Endothelial cell of umbilical vein (primary cell): ENCODE results near the gene TPRG1L. TPM values are rescaled to one million over a fixed set of nuclear protein-coding genes. Genes with fewer than 3 reads are reported as not detected.

Experiments
- BruUV-seq: library from RNA; stranded (reverse); fragments of 400-500 nt; replicated peaks from 2 replicates; lab custom pipeline; 2021; lab: Mats Ljungman, UMichigan
- CTCF ChIA-PET: fragments of 300-600, 350-600 bp; sonication (Branson Sonifier 250); formaldehyde crosslinking; loops from one replicate; lab custom pipeline; 2021; ENCODE audit warnings: antibody characterized with exemption, inconsistent platforms; lab: Charles Lee
- POLR2A ChIA-PET: fragments of 300-600, 350-600 bp; sonication (Branson Sonifier 250); formaldehyde crosslinking; loops from one replicate; lab custom pipeline; 2021; ENCODE audit warnings: antibody characterized with exemption, inconsistent platforms; lab: Charles Lee
- DNase-seq: peaks from one replicate; pipeline ENCODE4 v3.0.0-alpha.2; 2011; ENCODE audit warnings: low read depth, low spot score
- FAIRE-seq: peaks from 2 replicates; lab custom pipeline; 2011; peaks lifted over from hg19 to GRCh38; lab: Jason Lieb, UNC
- H2AFZ ChIP-seq: 2 replicates; pipeline ENCODE4 v1.6.0; 2012; ENCODE audit warnings: low read depth, low read length, control low read depth, inconsistent platforms
- H3K27ac ChIP-seq: 2 replicates; pipeline ENCODE4 v1.5.1; 2011; ENCODE audit warnings: low read depth, mild to moderate bottlenecking, control low read depth, low read length, moderate library complexity; ENCODE audit not compliant: insufficient read depth
- H3K27me3 ChIP-seq, 2 experiments: 2 replicates each; pipeline versions ENCODE4 v1.6.0 to v1.6.1; 2011; ENCODE audit warnings: low read length in 2 of 2, mixed read lengths in 1 of 2; ENCODE audit not compliant: control insufficient read depth in 2 of 2, insufficient read depth in 2 of 2
- H3K36me3 ChIP-seq, 2 experiments: 2 replicates in 1 of 2; 3 replicates in 1 of 2; pipeline ENCODE4 v1.5.1; 2011; ENCODE audit warnings: low read length in 2 of 2, mild to moderate bottlenecking in 1 of 2, moderate library complexity in 1 of 2; ENCODE audit not compliant: control insufficient read depth in 2 of 2, insufficient read depth in 2 of 2; ENCODE audit errors: extremely low read depth in 1 of 2
- H3K4me1 ChIP-seq: 3 replicates; pipeline ENCODE4 v1.5.1; 2011; ENCODE audit warnings: mild to moderate bottlenecking, low read length; ENCODE audit not compliant: control insufficient read depth, insufficient read depth; ENCODE audit errors: extremely low read depth
- H3K4me2 ChIP-seq: 2 replicates; pipeline ENCODE4 v1.6.1; 2011; ENCODE audit warnings: low read length, control low read depth, mixed read lengths; ENCODE audit not compliant: insufficient read depth
- H3K4me3 ChIP-seq, 3 experiments: fragments of 200-600 bp in 1 of 3; sonication (generic), shearing (Covaris generic) in 1 of 3; replicated peaks in 1 of 3; 2 replicates each; pipeline ENCODE4 v1.5.1; 2011 to 2016; ENCODE audit warnings: control low read depth in 3 of 3, low read length in 3 of 3, mild to moderate bottlenecking in 2 of 3, inconsistent platforms in 1 of 3, low read depth in 1 of 3, moderate library complexity in 1 of 3; ENCODE audit not compliant: insufficient read depth in 1 of 3
- H3K79me2 ChIP-seq: 2 replicates; pipeline ENCODE4 v1.6.0; 2012; ENCODE audit warnings: low read length, inconsistent platforms; ENCODE audit not compliant: control insufficient read depth, insufficient read depth
- H3K9ac ChIP-seq: replicated peaks from 2 replicates; pipeline ENCODE3; 2011; ENCODE audit warnings: low read length, control low read depth; ENCODE audit not compliant: insufficient read depth; ENCODE audit errors: extremely low read depth
- H3K9me1 ChIP-seq: replicated peaks from 3 replicates; pipeline ENCODE4 v1.6.0; 2011; ENCODE audit warnings: mild to moderate bottlenecking, low read length; ENCODE audit not compliant: control insufficient read depth, insufficient read depth; ENCODE audit errors: extremely low read depth
- H3K9me3 ChIP-seq: replicated peaks from 2 replicates; pipeline ENCODE4 v1.5.1; 2012; ENCODE audit warnings: low read length, inconsistent platforms; ENCODE audit not compliant: control insufficient read depth, insufficient read depth
- H4K20me1 ChIP-seq: replicated peaks from 2 replicates; pipeline ENCODE3; 2011; ENCODE audit warnings: mild to moderate bottlenecking, low read length; ENCODE audit not compliant: control insufficient read depth, insufficient read depth; ENCODE audit errors: extremely low read depth
- CTCF ChIP-seq, 2 donors: IDR thresholded peaks; 1 replicate in 1 of 2; 2 replicates in 1 of 2; pipeline ENCODE4 v1.5.1; 2011; ENCODE audit warnings: low read length in 2 of 2, mild to moderate bottlenecking in 2 of 2, moderate library complexity in 2 of 2, control low read depth in 1 of 2, inconsistent platforms in 1 of 2, low read depth in 1 of 2; ENCODE audit not compliant: insufficient read depth in 1 of 2; ENCODE audit errors: extremely low read depth in 1 of 2
- EZH2 ChIP-seq: IDR thresholded peaks from 2 replicates; pipeline ENCODE4 v1.6.1; 2012; ENCODE audit warnings: borderline replicate concordance, low read depth, mild to moderate bottlenecking, moderate library complexity, low read length, inconsistent platforms; ENCODE audit not compliant: severe bottlenecking
- FOS ChIP-seq: IDR thresholded peaks from 2 replicates; pipeline ENCODE4 v1.6.1; 2011; ENCODE audit warnings: mild to moderate bottlenecking, low read length, moderate library complexity, borderline replicate concordance; ENCODE audit not compliant: insufficient read depth
- GATA2 ChIP-seq: IDR thresholded peaks from 2 replicates; pipeline ENCODE4 v1.7.0; 2011; ENCODE audit warnings: low read depth, mild to moderate bottlenecking, moderate library complexity, mixed read lengths, low read length; ENCODE audit not compliant: insufficient read length, insufficient read depth
- JUN ChIP-seq: IDR thresholded peaks from 2 replicates; pipeline ENCODE4 v1.6.1; 2011; ENCODE audit warnings: borderline replicate concordance, low read depth; ENCODE audit not compliant: insufficient read length, insufficient read depth
- MAX ChIP-seq: IDR thresholded peaks from 2 replicates; pipeline ENCODE4 v1.6.1; 2011; ENCODE audit not compliant: insufficient read depth, insufficient read length
- MYC ChIP-seq: IDR thresholded peaks from one replicate; pipeline ENCODE4 v1.6.1; 2011; ENCODE audit warnings: mild to moderate bottlenecking, low read depth, low read length
- POLR2A ChIP-seq: IDR thresholded peaks from 2 replicates; pipeline ENCODE4 v1.6.1; 2012; ENCODE audit warnings: low read depth, mild to moderate bottlenecking, control low read depth, low read length
- POLR2AphosphoS5 ChIP-seq: IDR thresholded peaks from 2 replicates; pipeline ENCODE4 v1.6.1; 2012; ENCODE audit warnings: low read depth, mild to moderate bottlenecking, control low read depth, low read length, moderate library complexity; ENCODE audit not compliant: insufficient read depth
- dilution Hi-C: fragments of 300-500 bp; cut with MboI; formaldehyde crosslinking; loops from one replicate; pipeline ENCODE4 v1.15.0; 2019; ENCODE audit warnings: low sequenced_read_pairs; ENCODE audit not compliant: extremely low pct_ligation_motif_present
- intact Hi-C: fragments of 100-400 bp; cut with micrococcal nuclease; formaldehyde crosslinking; loops from one replicate; pipeline ENCODE4 v1.10.0; 2022
- polyA plus RNA-seq, 4 experiments: library from polyadenylated mRNA; depleted of rRNA in 3 of 4; stranded (reverse) in 3 of 4; unstranded in 1 of 4; fragments of >200 nt; gene quantifications; 2 replicates each; pipeline versions ENCODE4 v1.2.1 to v1.2.3, GENCODE V29; 2011 to 2012; ENCODE audit warnings: missing spikeins in 1 of 4
- total RNA-seq: library from RNA; stranded (reverse); gene quantifications from 2 replicates; pipeline ENCODE4 v1.2.3, GENCODE V29; 2021

TPRG1L gene
- total and polyA plus RNA-seq, 2 donors (not counting 3 experiments of a cell fraction or from before 2014, with no cell fraction given): 52.3 to 53.8 TPM

GRCh38 chr1:3617806-3618345 is 6.9 kb upstream of the TPRG1L start:
- dilution Hi-C loops: no loop called here
- intact Hi-C loops: loop anchor here (2.0 kb wide), 1 partner anchor 75 kb away; no protein-coding TSS in a partner anchor
- H4K20me1 ChIP-seq: no peaks in the 10 kb centered on the region

GRCh38 chr1:3618531-3618880 is 6.3 kb upstream of the TPRG1L start:
- H2AFZ ChIP-seq: peak overlapping the region; percentile 40
- BruUV-seq: no TSS peak
- intact Hi-C loops (loop anchor here (2.0 kb wide), 1 partner anchor 76 kb away; no protein-coding TSS in a partner anchor), dilution Hi-C loops (no loop called here)
- no peaks in the 10 kb centered on the region for H3K27me3 ChIP-seq
- H3K4me3 ChIP-seq: no peak overlapping the region
- no peak overlapping the region for H3K27ac ChIP-seq
- H3K4me1 ChIP-seq: peaks cover 25% of the 10 kb centered on the region
- no peaks in the 10 kb centered on the region for H3K36me3 ChIP-seq
- DNase-seq: no peak
- H3K9me1 ChIP-seq: no peaks in the 10 kb centered on the region
- ChIA-PET CTCF (interaction anchor here (0.6 to 7.0 kb wide), 43 partner anchors 9 to 181 kb away, joined by 3 to 196 read pairs (median 6); partner anchors contain the start of genes ARHGEF16 and MEGF6), POLR2A (interaction anchor here (0.6 to 0.7 kb wide), 2 partner anchors 24 to 53 kb away, joined by 4 to 5 read pairs; no protein-coding TSS in a partner anchor)
- no peak for TF ChIP-seq GATA2
- no peak for TF ChIP-seq POLR2A
- no peak for TF ChIP-seq POLR2AphosphoS5
- no peak for TF ChIP-seq MAX
- TF ChIP-seq MYC: no peak
- TF ChIP-seq CTCF (IDR thresholded peaks at IDR 0.05; ENCODE audit: extremely low read depth in 1 of 2, insufficient read depth in 1 of 2, low read depth in 1 of 2, low read length in 2 of 2): no peak
- no peak for TF ChIP-seq EZH2
- no peak for TF ChIP-seq FOS
- TF ChIP-seq JUN: no peak
- no peak for FAIRE-seq
- H3K9me3 ChIP-seq: no peaks in the 10 kb centered on the region
- H3K79me2 ChIP-seq: no peaks in the 10 kb centered on the region
- H3K9ac ChIP-seq: no peak overlapping the region
- H3K4me2 ChIP-seq: no peak overlapping the region
- H4K20me1 ChIP-seq: no peaks in the 10 kb centered on the region

More at GRCh38 chr1:3617806-3618345, 6.9 kb upstream of the TPRG1L start:
- ChIA-PET CTCF (interaction anchor here (1.2 to 5.8 kb wide), 6 partner anchors 8 to 165 kb away, joined by 5 to 196 read pairs (median 12); partner anchors contain the start of gene MEGF6), POLR2A (no interaction called here)
- Histone ChIP-seq H3K27me3 (no peaks in the 10 kb centered on the region), H3K9me1 (no peaks in the 10 kb centered on the region), H3K27ac (no peak overlapping the region), H3K36me3 (no peaks in the 10 kb centered on the region), H3K4me3 (no peak overlapping the region), H3K9me3 (no peaks in the 10 kb centered on the region), H3K9ac (no peak overlapping the region), H3K4me2 (no peak overlapping the region), H3K79me2 (no peaks in the 10 kb centered on the region), H2AFZ (no peak overlapping the region), H3K4me1 (peaks cover 31% of the 10 kb centered on the region)
- DNase-seq (no peak), FAIRE-seq (no peak)
- no peak for TF ChIP-seq POLR2A
- no TSS peak for BruUV-seq
